Transverse colon (tissue), 4 donors: ENCODE measurements around the gene ZNF524. TPM values are rescaled to one million over a fixed set of nuclear protein-coding genes. Genes with fewer than 3 reads are reported as not detected.

Experiments
- DNase-seq: peaks from one replicate; pipeline ENCODE4 v3.0.0-alpha.2; 2019
- H3K27ac ChIP-seq, 4 donors: fragments of 200-600 bp; sonication (generic); 2 replicates each; pipeline ENCODE4 v1.5.1; 2016 to 2018; ENCODE audit warnings: inconsistent platforms in 4 of 4
- H3K27me3 ChIP-seq: fragments of 200-600 bp; sonication (generic); 2 replicates; pipeline ENCODE4 v1.5.1; 2017; ENCODE audit warnings: inconsistent platforms
- H3K36me3 ChIP-seq, 4 donors: fragments of 200-600 bp; sonication (generic); 2 replicates each; pipeline ENCODE4 v1.5.1; 2017 to 2019; ENCODE audit warnings: inconsistent platforms in 4 of 4
- H3K4me1 ChIP-seq, 4 donors: fragments of 200-600 bp; sonication (generic); 2 replicates each; pipeline ENCODE4 v1.5.1; 2017 to 2020; ENCODE audit warnings: inconsistent platforms in 4 of 4
- H3K4me3 ChIP-seq, 4 donors: fragments of 200-600 bp; sonication (generic); 1 replicate in 1 of 4; 2 replicates in 3 of 4; pipeline versions ENCODE4 v1.5.1 to v1.6.1; 2017 to 2019; ENCODE audit warnings: inconsistent platforms in 4 of 4
- H3K9me3 ChIP-seq, 2 donors: fragments of 200-600 bp; sonication (generic); 2 replicates each; pipeline ENCODE4 v1.5.1; 2017 to 2019; ENCODE audit warnings: inconsistent platforms in 2 of 2
- EP300 ChIP-seq: sonication (generic); formaldehyde crosslinking; IDR thresholded peaks from one replicate; pipeline ENCODE4 v1.6.1; 2017; ENCODE audit warnings: antibody characterized with exemption, low read depth
- POLR2A ChIP-seq: fragments of 450-650 bp; IDR thresholded peaks from one replicate; pipeline ENCODE4 v1.6.1; 2016; ENCODE audit warnings: antibody characterized with exemption, mild to moderate bottlenecking, moderate library complexity
- POLR2AphosphoS5 ChIP-seq, 3 donors: sonication (generic); formaldehyde crosslinking; IDR thresholded peaks; one replicate each; pipeline ENCODE4 v1.6.1; 2016; ENCODE audit warnings: antibody characterized with exemption in 3 of 3
- WGBS, 2 donors: methylation state at CpG; one replicate each; pipeline ENCODE4 v1.1.5; 2018; ENCODE audit warnings: low coverage in 1 of 2; 5-methylcytosine and 5-hydroxymethylcytosine counted together
- in situ Hi-C, 4 donors: fragments of 200-750 bp; cut with MboI; loops; one replicate each; pipeline versions ENCODE4 v1.15.0 to v1.15.1; 2017; ENCODE audit warnings: low sequenced_read_pairs in 3 of 4, low pct_ligation_motif_present in 1 of 4, low pct_unique_long_range_greater_than_20kb in 1 of 4
- intact Hi-C: fragments of 100-400 bp; cut with DNase I; formaldehyde crosslinking; loops from one replicate; pipeline ENCODE4 v1.15.1; 2023; ENCODE audit warnings: low total_unique reads
- total RNA-seq, 4 donors: library from RNA; depleted of rRNA; stranded (reverse); fragments of >200 nt; gene quantifications; one replicate each; pipeline ENCODE4 v1.1.0, GENCODE V29; 2016
- TF ChIP-seq, protein P1 (sequence below), 5 experiments: fragments of 200-600 bp in 3 of 5; fragments of 450-650 bp in 2 of 5; sonication (generic) in 3 of 5; IDR thresholded peaks; 1 replicate in 2 of 5; 2 replicates in 3 of 5; pipeline ENCODE4 v1.5.1; 2016 to 2017; ENCODE audit warnings: antibody characterized with exemption in 5 of 5, inconsistent platforms in 3 of 5, mild to moderate bottlenecking in 2 of 5, moderate library complexity in 1 of 5

Gene ZNF524
- total RNA-seq, 4 donors from 2014 or later = 17.7 to 51.1 (median 37.9) TPM

DNA sequence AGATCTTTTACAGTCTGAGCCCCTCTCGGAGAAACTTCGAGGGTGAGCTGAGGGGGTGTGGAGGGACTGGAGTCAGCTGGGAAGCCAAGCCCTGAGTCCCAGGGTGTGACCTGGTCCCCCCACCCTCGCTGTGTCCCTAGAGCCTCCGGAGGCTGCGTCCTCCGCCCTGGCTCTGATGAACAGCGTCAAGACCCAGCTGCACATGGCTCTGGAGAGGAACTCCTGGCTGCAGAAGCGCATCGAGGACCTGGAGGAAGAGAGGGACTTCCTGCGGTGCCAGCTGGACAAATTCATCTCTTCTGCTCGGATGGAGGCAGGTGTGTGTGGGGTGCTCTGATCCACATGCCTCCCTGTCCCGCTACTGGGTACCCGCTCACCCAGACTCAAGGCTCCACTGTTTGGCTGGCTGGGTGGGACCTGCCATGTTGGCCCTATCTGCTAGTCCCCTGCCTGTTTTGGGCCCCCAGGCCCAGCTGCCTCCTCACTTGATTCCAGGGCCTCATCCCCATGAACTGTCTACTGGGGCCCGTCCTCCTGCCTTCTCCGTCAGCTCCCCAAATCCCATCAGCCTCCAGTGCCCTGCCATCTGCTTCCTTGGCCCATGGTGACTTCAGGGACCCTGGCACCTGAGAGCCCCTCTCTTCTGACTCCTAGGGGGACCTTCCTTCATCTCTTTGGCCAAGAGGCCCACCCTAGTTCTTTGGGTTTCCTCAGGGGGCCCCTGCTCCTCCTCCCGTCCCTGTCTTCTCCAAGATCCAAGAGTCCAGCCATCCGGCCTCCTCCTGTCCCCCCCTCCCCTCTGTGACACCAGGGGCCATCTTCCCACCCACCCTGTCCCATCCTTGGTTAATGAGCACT lies 49.4 kb downstream of the ZNF524 start:
- Histone ChIP-seq H3K4me3 (peak overlapping the region in 2 of 4 donors; percentile 78 to 87), H3K27me3 (no peaks in the 10 kb centered on the region), H3K4me1 (peaks cover 16 to 36% (median 25%) of the 10 kb centered on the region in 4 donors), H3K36me3 (no peaks in the 10 kb centered on the region), H3K9me3 (no peaks in the 10 kb centered on the region), H3K27ac (peak overlapping the region; percentile 82 to 91 (median 86))
- no peak for TF ChIP-seq POLR2A
- no peak for TF ChIP-seq POLR2AphosphoS5 (IDR thresholded peaks at IDR 0.05)
- no peak for TF ChIP-seq EP300
- TF ChIP-seq, protein P1, sequence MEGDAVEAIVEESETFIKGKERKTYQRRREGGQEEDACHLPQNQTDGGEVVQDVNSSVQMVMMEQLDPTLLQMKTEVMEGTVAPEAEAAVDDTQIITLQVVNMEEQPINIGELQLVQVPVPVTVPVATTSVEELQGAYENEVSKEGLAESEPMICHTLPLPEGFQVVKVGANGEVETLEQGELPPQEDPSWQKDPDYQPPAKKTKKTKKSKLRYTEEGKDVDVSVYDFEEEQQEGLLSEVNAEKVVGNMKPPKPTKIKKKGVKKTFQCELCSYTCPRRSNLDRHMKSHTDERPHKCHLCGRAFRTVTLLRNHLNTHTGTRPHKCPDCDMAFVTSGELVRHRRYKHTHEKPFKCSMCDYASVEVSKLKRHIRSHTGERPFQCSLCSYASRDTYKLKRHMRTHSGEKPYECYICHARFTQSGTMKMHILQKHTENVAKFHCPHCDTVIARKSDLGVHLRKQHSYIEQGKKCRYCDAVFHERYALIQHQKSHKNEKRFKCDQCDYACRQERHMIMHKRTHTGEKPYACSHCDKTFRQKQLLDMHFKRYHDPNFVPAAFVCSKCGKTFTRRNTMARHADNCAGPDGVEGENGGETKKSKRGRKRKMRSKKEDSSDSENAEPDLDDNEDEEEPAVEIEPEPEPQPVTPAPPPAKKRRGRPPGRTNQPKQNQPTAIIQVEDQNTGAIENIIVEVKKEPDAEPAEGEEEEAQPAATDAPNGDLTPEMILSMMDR (IDR thresholded peaks at IDR 0.05) = no peak
- DNase-seq = no peak
- intact Hi-C loops = loop anchor here (10.0 kb wide), 1 partner anchor 265 kb away; the partner anchor contains the start of genes RPL28 and TMEM238
- WGBS, 2 donors = 84 to 100% methylated on average over 2 to 9 of the region's 17 CpGs
- in situ Hi-C loops = no loop called here

DNA sequence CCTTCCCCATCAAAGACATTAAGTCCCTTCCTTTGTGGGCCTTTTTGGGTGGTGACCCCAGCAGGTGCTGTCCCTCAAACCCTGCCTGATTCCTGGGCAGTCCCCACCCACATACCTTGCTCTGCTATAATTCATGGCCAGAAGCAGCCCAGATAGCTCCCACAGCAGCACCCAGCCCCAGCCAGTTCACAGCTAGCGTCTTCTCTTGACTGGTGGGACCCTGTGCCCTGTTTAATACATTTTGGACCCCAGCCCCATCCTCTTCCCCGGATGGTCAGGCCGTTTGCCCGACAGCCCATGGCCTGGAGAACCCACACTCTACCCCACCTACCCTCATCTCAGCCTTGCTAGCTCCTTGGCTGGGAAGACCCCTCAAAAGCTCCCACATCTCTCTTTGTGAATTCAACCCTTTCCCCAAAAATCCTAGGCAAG lies 50.1 kb downstream of the ZNF524 start:
- no peak overlapping the region for H3K4me3 ChIP-seq
- in situ Hi-C loops (no loop called here), intact Hi-C loops (loop anchor here (10.0 kb wide), 1 partner anchor 265 kb away; the partner anchor contains the start of genes RPL28 and TMEM238)
- no peak overlapping the region for H3K27ac ChIP-seq
- TF ChIP-seq POLR2A = no peak
- TF ChIP-seq, protein P1 (IDR thresholded peaks at IDR 0.05) = no peak
- TF ChIP-seq EP300 = no peak
- no peak for TF ChIP-seq POLR2AphosphoS5 (IDR thresholded peaks at IDR 0.05)
- no peaks in the 10 kb centered on the region for H3K9me3 ChIP-seq
- WGBS, 2 donors = 85 to 93% methylated on average over 4 of the region's 4 CpGs
- H3K27me3 ChIP-seq = no peaks in the 10 kb centered on the region
- no peaks in the 10 kb centered on the region for H3K36me3 ChIP-seq
- peaks cover 13 to 32% (median 25%) of the 10 kb centered on the region in 4 donors for H3K4me1 ChIP-seq
- DNase-seq = no peak

DNA sequence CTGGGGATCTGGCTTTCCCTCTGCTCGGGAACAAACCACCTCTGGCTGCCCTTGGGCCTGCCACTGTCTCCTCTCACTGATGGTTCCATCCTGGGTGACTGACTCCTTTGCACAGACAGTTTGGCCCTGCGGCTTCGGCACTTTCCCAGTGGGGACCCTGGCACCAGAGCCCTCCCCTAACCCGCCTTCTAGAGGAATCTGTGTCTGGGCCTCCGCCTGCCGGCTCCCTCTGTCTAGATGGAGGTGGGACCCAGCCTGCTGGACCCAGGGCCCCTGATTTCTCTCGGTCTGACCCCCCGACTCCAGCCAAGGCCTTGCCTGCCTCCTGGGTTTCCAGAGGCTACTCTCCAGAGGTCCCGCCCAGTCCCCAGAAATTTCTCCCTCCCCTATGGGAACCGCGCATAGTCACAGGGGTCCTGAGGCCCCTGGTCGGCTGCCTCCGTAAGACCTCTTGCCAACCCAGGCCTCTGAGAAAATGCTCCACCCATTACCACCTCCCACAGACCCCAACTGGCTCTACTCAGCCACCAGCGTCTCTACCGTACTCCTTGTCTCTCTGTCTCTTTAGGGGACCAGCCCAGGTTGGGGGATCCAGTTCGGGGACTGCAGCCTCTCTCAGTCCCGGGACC lies 50.6 kb downstream of the ZNF524 start:
- in situ Hi-C loops = no loop called here
- Histone ChIP-seq H3K9me3 (no peaks in the 10 kb centered on the region), H3K4me1 (peaks cover 13 to 33% (median 27%) of the 10 kb centered on the region in 4 donors), H3K27me3 (no peaks in the 10 kb centered on the region), H3K27ac (no peak overlapping the region), H3K4me3 (no peak overlapping the region), H3K36me3 (no peaks in the 10 kb centered on the region)
- no peak for TF ChIP-seq EP300
- TF ChIP-seq, protein P1 (IDR thresholded peaks at IDR 0.05) = no peak
- no peak for TF ChIP-seq POLR2AphosphoS5 (IDR thresholded peaks at IDR 0.05)
- no peak for TF ChIP-seq POLR2A
- WGBS, 2 donors = 88 to 97% methylated on average over 3 to 17 of the region's 17 CpGs
- DNase-seq = no peak
- intact Hi-C loops = loop anchor here (10.0 kb wide), 1 partner anchor 266 kb away; the partner anchor contains the start of genes RPL28 and TMEM238

DNA sequence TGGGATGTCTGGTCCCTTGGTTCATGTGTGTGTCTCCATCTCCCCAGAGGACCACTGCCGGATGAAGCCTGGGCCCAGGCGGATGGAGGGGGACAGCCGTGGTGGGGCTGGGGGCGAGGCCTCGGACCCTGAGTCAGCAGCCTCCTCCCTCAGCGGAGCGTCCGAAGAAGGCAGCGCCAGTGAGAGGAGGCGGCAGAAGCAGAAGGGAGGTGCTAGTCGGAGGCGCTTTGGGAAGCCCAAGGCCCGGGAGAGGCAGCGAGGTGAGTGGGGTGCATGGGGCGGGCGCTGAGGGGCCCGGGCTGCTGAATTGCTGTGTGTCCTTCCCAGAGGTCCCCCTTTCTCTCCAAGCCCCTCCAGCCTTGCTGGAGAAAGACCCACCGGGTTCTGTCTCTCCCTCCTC lies 51.1 kb downstream of the ZNF524 start:
- in situ Hi-C loops = no loop called here
- Histone ChIP-seq H3K4me1 (peaks cover 18 to 39% (median 32%) of the 10 kb centered on the region in 4 donors), H3K27me3 (no peaks in the 10 kb centered on the region), H3K4me3 (no peak overlapping the region), H3K27ac (no peak overlapping the region), H3K9me3 (no peaks in the 10 kb centered on the region), H3K36me3 (no peaks in the 10 kb centered on the region)
- no peak for TF ChIP-seq POLR2AphosphoS5 (IDR thresholded peaks at IDR 0.05)
- intact Hi-C loops = loop anchor here (10.0 kb wide), 1 partner anchor 266 kb away; the partner anchor contains the start of genes RPL28 and TMEM238
- no peak for DNase-seq
- WGBS, 2 donors = 92% methylated on average over 18 of the region's 18 CpGs; no CpG with 5 or more reads in 1 of the 2 donors
